ENCODE results near the gene LIMK1. TPM values are rescaled to one million over a fixed set of nuclear protein-coding genes. Genes with fewer than 3 reads are reported as not detected.
"Not testable (repeated sequence)": the region's sequence is repeated elsewhere in the genome, so short reads cannot be mapped to it uniquely, and the experiment has no call there.

Gene LIMK1
- total RNA-seq, 1 donor from 2014 or later: 65.1 TPM

- Mint-ChIP-seq H3K4me3 (ENCODE audit: low read depth) (no peak overlapping the region), H3K9me3 (ENCODE audit: low read depth) (no peaks in the 10 kb centered on the region), H3K36me3 (ENCODE audit: insufficient read depth) (no peaks in the 10 kb centered on the region), H3K27me3 (no peaks in the 10 kb centered on the region), H3K27ac (no peak overlapping the region), H3K4me1 (ENCODE audit: low read depth) (peaks cover 3% of the 10 kb centered on the region)
- no peak for TF ChIP-seq CTCF (IDR thresholded peaks at IDR 0.05; ENCODE audit: unreplicated experiment)
- no peak for DNase-seq (ENCODE audit: low spot score, unreplicated experiment)
Observed at GRCh38 chr7:74157605-74158004, 74.0 kb downstream of the LIMK1 start.

GRCh38 chr7:74164985-74165456, 81.4 kb downstream of the LIMK1 start:
- DNase-seq (ENCODE audit: low spot score, unreplicated experiment): no peak
- no peaks in the 10 kb centered on the region for H3K27me3 Mint-ChIP-seq
- no peak overlapping the region for H3K4me3 Mint-ChIP-seq (ENCODE audit: low read depth)
- H3K4me1 Mint-ChIP-seq (ENCODE audit: low read depth): no peaks in the 10 kb centered on the region
- H3K9me3 Mint-ChIP-seq (ENCODE audit: low read depth): peaks cover 4% of the 10 kb centered on the region
- H3K27ac Mint-ChIP-seq: no peak overlapping the region
- H3K36me3 Mint-ChIP-seq (ENCODE audit: insufficient read depth): peaks cover 2% of the 10 kb centered on the region
- TF ChIP-seq CTCF (IDR thresholded peaks at IDR 0.05; ENCODE audit: unreplicated experiment): peak; percentile 49

GRCh38 chr7:74165867-74166593, 82.4 kb downstream of the LIMK1 start:
- H3K36me3 Mint-ChIP-seq (ENCODE audit: insufficient read depth): peaks cover 2% of the 10 kb centered on the region
- H3K9me3 Mint-ChIP-seq (ENCODE audit: low read depth): peaks cover 4% of the 10 kb centered on the region
- no peaks in the 10 kb centered on the region for H3K27me3 Mint-ChIP-seq
- no peak overlapping the region for H3K27ac Mint-ChIP-seq
- H3K4me1 Mint-ChIP-seq (ENCODE audit: low read depth): no peaks in the 10 kb centered on the region
- no peak overlapping the region for H3K4me3 Mint-ChIP-seq (ENCODE audit: low read depth)
- no peak for TF ChIP-seq CTCF (IDR thresholded peaks at IDR 0.05; ENCODE audit: unreplicated experiment)
- no peak for DNase-seq (ENCODE audit: low spot score, unreplicated experiment)

- not testable (repeated sequence) for H3K4me1 Mint-ChIP-seq (ENCODE audit: low read depth); H3K36me3 Mint-ChIP-seq (ENCODE audit: insufficient read depth); H3K27me3 Mint-ChIP-seq; H3K4me3 Mint-ChIP-seq (ENCODE audit: low read depth); H3K27ac Mint-ChIP-seq; DNase-seq (ENCODE audit: low spot score, unreplicated experiment); H3K9me3 Mint-ChIP-seq (ENCODE audit: low read depth)
Observed at GRCh38 chr7:74167324-74167723, 83.7 kb downstream of the LIMK1 start.

Other genes with a start within 250 kb of the LIMK1 start
- 13.3 and 13.5 TPM in 2 replicates for gene METTL27, start 241.3 kb upstream of the LIMK1 start, total RNA-seq
- gene TMEM270, start 222.6 kb upstream of the LIMK1 start, total RNA-seq: not detected in 2 replicates
- 0.26 and 0.33 TPM in 2 replicates for gene ELN, start 55.6 kb upstream of the LIMK1 start, total RNA-seq
- 213 and 220 TPM in 2 replicates for gene EIF4H, start 90.6 kb downstream of the LIMK1 start, total RNA-seq
- gene LAT2, start 126.2 kb downstream of the LIMK1 start, total RNA-seq: 0.89 and 1.1 TPM in 2 replicates
- 37.0 and 42.1 TPM in 2 replicates for gene RFC2, start 170.6 kb downstream of the LIMK1 start, total RNA-seq
- 39.9 and 42.0 TPM in 2 replicates for gene CLIP2, start 205.6 kb downstream of the LIMK1 start, total RNA-seq

Data from progenitor cell of endocrine pancreas (in vitro differentiated cells).